CMK (cell line): ENCODE results near the gene FCHO1.
"Not testable (repeated sequence)": the region's sequence is repeated elsewhere in the genome, so short reads cannot be mapped to it uniquely, and the experiment has no call there.

Experiments used
- DNase-seq: peaks from one replicate; pipeline ENCODE4 v3.0.0-alpha.2; 2010; ENCODE audit warnings: low read depth

The FCHO1 gene

DNA sequence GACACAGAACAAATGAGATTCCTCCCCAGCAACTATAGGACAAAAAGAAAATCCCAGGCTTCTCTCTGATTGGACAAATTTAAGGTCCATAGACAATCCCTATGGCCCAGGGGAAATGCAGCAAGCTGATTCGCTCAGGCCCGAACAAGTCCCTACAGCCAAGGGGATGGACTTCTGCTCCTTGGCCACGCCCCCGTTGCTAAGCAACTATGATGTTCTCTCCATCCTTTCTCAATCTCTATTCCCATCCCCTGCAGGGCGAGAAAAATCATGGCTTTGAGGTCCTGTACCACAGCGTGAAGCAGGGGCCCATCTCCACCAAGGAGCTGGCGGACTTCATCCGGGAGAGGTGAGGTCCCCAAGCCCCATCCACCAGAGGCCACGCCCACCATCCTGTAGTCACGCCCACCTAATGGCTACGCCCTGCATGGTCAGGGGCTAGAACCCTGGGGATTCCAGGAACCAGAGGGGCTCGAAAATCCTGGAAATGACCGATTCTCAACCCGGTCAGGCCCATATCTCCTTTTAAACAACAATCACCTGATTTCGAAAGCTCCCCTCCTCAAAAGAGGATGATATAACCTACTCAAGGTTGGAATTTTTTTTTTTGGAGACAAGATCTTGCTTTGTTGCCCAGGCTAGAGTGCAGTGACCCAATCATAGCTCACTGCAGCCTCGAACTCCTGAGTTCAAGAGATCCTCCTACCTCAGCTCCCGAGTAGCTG lies 11.4 kb downstream of the FCHO1 start:
- no peak for DNase-seq

DNA sequence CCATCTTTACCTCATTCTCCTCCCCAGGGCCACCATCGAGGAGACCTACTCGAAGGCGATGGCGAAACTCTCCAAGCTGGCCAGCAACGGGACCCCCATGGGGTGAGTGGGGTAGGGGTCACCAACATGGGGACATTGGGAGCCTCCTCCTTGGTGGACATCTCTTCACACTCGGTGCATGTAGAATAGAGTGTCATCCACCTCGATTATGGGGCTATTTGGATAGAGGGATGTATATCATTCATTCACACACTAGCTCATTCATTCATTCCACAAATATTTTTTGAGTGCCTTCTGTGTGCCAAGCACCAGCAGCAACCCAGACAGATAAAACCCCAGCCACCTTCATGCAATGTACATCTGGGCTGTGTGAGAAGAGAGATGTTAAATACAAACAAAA lies 13.1 kb downstream of the FCHO1 start:
- no peak for DNase-seq

DNA sequence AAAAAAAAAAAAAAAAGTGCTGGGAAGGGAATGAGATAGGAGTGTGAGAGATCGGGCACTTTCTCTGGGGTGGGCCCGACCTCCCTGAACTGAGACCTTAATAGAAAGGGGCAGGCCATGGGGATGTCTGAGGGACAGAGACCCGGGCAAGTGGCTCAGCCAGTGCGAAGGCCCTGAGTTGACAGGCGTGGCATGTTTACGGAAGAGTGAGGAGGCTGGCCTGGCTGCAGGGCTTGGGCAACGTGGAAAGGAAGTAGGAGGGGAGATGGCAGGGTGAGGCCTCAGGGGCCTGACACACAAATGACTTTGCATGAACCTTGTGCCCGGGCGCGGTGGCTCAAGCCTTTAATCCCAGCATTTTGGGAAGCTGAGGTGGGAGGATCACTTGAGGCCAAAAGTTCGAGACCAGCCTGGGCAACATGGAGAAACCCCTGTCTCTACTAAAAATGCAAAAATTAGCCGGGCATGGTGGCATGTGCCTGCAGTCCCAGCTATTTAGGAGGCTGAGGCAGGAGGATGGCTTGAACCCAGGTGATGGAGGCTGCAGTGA lies 13.9 kb downstream of the FCHO1 start:
- no peak for DNase-seq

DNA sequence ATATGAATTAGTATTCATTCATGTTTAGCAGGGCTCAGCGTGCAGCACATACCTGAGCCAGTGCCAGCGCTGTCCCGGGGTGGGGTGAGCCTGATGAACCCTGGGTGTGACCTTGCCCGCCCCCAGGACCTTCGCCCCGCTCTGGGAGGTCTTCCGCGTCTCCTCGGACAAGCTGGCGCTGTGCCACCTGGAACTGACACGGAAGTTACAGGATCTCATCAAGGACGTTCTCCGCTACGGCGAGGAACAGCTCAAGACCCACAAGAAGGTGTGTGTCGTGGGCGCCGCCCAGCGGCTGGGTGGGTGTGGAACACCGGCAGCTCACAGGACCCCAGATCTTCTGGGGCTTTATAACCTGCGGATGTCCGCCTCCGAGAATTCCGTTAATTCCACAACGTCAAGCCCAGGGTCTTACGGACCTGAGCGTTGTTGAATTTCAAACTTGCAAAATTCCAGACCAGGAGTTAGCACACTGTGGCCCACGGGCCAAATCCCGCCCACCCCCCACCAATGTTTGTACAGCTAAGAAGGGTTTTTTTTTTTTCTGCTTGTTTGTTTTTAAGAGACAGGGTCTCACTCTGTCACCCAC lies 15.4 kb downstream of the FCHO1 start:
- DNase-seq: peak; percentile 63

DNA sequence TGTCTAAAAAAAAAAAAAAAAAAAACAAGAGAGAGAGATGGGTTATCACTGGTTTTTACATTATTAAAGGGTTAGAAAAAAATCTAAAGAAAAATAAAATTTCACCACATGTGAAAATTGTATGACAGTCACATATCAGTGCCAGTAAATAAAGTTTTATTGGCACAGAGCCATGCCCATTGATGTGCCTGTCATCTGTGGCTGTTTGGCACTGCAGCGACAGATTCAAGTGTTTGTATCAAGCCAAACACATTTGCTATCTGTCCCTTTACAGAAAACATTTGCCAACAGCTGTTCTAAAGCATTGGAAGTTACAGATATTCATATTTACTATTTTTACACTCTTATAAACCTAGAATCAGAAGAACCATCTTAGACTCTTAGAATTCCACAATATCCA lies 16.3 kb downstream of the FCHO1 start:
- DNase-seq: no peak

DNA sequence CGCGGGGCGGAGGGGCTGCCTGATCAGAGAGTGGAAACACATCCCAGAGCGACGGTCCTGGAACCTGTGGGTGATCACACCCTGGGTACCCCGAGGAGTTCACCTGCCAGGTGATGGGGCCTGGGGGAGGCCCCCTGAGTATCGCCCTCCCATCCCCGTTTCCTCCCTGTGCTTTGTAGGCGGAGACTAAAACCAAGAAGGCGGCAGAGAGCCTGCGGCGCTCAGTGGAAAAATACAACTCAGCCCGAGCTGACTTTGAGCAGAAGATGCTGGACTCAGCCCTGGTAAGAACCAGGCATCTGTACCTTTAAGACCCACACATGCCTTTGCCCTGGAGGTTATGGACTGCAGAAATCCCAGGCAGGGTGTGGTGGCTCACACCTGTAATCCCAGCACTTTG lies 19.3 kb downstream of the FCHO1 start:
- DNase-seq: no peak

DNA sequence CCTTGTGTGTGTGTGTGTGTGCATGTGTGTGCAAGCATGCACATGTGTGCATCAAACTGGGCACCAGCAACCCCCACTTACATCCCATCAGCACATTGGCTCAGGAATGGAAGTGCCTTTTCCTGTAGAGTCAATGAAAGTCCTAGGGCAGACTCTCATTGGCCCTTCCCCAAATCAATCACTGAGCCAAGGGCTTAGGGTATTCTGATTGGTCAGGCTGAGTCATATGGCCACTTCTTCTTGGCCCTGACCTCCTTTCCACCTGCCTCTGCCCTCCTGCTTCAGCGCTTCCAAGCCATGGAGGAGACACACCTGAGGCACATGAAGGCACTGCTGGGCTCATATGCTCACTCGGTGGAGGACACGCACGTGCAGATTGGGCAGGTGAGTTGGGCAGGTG lies 20.9 kb downstream of the FCHO1 start:
- DNase-seq: no peak

DNA sequence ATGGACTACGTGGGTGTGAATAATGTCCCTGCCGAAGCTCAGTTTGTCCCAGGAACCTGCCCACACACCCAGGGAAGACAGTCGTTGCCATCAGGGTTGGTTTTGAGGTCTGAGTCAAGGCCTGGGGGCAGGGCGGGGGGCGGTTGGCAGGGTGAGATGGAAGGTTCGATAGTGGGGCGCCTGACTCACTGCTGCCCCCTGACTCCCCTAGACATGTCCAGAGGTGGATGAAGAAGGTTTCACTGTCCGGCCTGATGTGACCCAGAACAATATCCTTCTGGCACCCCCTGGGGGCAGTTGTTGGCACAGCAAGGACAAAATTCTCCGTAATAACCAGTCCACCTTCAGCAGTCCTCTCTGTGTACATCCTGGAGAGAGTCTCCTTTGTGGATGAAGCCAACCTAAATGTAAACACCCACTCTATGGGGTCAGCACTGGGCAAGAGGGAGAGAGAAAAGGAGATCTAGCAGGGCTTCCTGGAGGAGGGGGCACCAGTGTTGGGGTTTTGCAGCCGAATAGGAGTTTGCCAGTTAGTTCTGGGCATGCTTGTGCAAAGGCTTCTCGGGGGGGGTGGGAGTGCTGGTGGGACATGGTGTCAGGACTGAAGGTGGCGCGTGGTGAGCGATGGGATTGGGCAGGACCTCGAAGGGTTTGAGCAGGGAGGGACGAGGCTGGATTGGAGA lies 24.1 kb downstream of the FCHO1 start:
- peak; percentile 67 for DNase-seq

DNA sequence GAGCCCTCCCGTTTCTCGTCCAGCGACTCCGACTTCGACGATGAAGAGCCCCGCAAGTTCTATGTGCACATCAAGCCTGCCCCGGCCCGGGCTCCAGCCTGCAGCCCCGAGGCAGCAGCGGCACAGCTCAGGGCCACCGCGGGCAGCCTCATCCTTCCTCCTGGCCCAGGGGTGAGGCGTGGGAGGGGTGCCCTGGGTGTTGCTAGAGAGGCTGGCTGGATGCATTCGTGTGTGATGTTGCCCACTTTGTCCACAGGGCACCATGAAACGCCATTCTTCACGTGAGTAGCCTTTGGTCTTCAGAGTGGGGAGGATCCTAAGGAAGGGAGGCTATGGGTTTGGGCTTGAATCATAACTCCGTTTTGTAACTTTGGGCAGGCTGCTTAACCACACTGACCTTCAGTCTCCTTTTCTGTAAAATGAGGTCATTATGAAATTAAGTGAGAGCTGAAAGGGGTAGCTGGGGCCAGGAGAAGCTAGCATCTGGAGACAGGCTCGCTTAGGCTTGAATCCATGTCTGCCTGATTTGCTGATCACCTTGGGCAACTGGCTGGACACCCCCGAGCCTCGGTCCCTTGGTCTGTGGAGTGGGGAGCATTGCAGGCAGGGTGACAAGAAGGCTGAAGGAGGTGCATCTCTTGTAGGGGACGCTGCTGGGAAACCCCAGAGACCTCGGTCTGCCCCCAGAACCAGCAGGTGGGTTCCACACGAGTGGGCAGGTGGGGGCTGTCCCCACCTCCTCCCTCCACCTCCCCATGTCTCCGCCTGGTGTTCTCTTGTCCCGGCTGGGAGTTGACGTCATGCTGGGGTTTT lies 24.9 kb downstream of the FCHO1 start:
- DNase-seq: no peak

DNA sequence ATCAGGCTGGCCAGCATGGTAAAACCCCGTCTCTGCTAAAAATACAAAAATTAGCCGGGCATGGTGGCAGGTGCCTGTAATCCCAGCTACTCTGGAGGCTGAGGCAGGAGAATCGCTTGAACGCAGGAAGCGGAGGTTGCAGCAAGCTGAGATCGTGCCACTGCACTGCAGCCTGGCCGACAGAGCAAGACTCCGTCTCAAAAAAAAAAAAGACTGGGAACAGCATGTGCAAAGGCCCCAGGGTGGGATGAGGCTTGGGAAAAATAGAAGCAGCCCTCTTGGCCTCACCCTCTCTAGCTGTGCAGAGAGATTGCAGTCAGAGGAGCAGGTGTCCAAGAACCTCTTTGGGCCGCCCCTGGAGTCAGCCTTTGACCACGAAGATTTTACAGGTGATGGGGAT lies 26.6 kb downstream of the FCHO1 start:
- DNase-seq: not testable (repeated sequence)

DNA sequence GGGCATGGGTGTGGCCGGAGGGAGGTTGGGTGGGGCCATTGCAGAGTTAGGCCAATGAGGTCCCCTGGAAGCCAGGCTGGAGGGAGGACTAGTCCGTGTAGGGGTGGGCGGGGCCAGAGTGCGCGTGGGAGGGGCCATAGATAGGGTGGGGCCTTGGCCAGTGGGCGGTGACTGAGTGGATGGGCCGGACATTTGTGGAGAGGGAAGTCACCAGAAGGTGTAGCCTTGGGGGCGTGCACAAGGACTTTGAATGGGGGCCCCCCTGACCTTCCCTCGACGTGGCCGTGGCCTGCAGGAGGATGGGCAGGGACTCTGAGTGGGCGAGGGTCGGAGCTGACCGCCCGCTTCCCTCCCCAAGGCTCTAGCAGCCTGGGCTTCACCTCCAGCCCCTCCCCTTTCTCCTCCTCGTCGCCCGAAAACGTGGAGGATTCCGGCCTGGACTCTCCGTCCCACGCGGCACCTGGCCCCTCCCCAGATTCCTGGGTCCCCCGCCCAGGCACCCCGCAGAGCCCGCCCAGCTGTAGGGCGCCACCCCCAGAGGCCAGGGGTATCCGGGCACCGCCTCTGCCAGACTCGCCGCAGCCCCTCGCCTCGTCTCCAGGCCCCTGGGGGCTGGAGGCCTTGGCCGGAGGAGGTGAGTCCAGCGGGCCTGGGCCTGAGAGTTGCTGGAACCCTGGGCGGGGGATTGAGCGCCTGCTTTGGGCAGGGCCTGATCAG lies 27.1 kb downstream of the FCHO1 start:
- peak; percentile 72 for DNase-seq

DNA sequence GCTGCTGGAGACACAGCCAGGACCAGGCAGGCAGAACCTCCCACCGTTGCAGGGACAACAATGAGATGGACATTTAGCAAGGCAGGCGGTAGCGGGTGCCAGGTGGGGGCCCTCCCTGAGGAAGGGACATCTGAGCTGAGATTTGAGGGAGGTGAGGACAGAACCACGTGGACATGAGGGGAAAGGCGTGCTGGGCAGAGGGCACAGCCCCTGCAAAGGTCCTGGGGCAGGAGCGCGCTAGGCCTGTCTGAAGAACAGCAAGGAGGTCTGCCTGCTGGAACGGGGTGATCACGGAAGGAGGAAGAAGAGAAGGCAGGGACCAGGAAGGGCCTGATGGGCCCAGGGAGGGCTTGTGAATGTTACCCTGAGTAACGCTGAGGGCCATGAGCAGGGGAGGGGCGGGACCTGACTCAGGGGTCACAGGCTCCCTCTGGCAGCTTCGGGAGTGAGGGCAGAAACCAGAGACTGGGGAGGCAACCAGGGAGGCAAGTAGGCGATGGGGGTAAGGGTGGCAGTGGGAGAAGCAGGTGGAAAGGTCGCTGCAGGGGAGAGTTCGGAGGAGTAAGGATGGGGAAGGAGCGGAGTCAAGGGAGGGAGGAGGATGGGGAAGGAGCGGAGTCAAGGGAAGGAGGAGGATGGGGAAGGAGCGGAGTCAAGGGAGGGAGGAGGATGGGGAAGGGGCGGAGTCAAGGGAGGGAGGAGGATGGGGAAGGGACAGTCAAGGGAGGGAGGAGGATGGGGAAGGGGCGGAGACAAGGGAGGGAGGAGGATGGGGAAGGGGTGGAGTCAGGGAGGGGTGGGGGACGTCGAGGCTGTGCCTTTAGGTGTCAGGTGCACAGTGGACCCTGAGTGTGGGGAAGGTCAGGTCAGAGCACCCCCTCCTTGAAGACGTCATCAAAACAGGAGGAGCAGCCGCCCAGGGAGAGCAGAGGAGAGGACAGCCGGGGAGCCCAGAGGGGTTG lies 28.0 kb downstream of the FCHO1 start:
- DNase-seq: peak; percentile 86

DNA sequence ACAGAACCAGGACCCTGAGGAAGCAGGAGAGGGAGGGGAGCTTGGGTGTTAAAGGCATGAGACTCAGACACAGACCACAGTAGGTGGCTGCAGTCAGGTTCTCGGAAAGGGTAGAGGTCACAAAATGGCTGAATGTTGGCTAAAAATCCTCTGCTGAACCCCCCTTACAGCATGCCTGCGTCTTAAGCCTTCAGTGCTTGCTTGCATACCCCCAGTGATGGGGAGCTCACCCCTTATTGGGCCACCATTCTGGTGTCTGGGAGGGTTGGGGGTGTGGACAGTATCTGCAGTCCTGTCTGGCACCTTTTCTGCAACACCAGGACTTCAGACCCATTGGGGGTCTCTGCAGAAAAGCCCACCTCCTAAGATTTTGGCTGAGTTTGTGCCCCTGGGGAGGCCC lies 29.5 kb downstream of the FCHO1 start:
- DNase-seq: no peak

DNA sequence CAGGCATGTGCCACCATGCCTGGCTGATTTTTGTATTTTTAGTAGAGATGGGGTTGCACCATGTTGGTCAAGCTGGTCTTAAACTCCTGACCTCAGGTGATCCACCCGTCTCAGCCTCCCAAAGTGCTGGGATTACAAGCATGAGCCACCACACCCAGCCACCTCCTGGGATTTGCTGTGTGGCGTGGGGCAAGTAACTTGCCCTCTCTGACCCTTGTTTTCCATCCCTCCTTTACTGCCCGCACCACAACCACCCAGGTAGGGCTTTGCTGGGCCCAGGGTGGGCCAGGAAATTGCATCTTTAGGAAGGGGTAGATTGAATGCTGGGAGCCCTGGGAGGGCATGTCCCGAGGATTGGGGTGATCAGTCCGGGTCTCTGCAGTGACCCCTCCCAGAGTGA lies 32.4 kb downstream of the FCHO1 start:
- DNase-seq: not testable (repeated sequence)

DNA sequence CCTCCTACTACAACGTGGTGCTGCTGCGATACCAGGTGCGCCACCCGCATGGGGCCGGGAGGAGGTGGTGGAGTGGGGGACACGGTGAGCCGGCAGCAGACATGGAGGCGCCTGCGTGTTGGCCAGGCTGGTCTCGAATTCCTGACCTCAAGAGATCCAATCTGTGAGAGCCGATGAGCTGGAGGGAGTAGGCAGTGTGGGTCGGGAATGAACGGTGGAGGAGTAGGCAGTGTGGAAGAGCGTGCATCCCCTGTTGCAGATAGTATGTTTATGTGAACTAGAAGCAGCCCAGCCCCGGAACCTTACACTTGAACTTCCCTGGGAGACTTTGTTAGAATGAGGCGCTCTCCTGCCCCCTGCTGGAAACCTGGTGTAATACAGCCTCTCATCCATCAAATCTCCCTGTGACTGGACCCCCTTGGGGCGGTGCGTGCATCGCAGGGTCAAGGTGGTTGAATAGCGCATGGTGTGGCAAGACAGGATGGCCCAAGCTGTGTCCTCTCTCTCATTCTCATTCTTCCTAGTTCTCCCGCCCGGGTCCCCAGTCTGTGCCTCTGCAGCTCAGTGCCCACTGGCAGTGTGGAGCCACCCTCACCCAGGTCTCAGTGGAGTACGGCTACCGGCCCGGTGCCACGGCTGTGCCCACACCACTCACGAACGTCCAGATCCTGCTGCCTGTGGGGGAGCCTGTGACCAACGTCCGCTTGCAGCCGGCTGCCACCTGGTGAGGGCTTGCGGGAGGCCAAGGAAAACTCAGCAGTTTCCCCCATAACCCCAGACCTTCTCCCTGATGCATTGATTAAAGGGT lies 33.1 kb downstream of the FCHO1 start:
- DNase-seq: no peak

DNA sequence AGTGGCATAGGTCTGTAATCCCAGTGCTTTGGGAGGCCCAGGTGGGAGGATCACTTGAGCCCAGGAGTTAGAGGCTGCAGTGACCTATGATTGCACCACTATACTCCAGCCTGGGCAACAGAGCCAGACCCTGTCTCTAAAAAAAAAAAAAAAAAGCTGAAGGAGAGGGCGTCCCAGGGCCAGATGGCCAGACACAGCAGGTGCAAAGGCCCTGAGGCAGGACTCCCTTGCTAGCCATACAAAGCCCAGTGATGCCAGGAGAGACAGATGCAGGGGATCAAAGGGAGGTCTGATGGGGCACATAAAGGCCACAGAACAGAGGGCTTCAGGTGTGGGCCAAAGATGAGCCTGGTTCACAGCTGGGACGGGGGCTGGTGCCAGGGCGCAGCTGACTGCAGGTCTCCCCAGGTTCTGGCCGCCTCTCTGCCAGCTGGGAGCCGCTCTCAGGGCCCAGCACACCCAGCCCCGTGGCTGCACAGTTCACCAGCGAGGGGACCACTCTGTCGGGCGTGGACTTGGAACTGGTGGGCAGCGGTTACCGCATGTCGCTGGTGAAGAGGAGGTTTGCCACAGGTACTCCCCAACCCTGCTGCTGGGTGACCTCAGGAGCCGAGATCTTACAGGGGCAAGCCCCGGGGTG lies 36.1 kb downstream of the FCHO1 start:
- no peak for DNase-seq

DNA sequence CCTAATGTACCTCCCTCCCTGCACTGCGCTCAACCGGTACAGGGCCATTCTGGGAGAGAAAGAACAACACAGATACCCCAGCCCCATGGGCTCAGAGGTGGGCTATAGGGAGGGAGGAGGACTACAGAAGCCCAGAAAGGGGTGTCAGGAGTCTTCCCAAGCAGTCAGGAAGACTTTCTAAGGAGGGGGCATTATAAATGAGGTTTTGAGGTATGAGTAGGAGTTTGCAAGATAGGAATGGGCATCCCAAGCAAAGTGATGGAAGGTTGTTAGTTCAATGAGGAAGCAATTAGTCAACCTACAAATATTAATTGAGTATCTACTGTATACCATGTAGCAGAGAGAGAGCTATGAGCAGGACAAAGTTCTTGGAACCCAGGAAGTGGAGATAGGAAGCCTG lies 37.4 kb downstream of the FCHO1 start:
- DNase-seq: no peak

DNA sequence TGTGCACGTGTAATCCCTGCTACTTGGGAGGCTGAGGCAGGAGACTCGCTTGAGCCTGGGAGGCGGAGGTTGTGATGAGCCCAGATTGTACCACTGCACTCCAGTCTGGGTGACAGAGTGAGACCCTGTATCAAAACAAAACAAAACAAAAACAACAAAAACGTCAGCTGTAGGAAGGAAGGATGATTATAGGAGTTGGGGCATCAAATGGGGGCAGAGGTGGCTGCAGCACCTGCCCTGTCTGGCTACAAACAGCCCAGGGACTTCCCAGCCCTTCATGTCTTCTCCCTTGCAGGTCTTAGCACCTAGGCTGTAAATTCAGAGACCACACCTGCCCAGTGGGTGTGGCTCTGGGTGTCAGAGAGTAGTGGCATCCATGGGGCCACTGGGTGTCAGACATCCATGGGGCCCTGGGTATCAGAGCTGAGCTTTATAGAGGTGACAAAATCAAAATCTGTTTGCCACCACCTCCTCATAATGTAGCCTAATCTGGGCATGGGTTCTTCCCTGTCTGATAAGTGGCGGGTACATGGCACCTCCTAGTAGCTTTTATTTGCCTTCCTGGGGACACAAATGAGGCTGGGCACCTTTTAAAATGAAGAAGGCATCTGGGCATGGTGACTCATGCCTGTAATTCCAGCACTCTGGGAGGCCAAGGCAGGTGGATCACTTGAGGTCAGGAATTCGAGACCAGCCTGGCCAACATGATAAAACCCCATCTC lies 38.9 kb downstream of the FCHO1 start:
- DNase-seq: no peak

DNA sequence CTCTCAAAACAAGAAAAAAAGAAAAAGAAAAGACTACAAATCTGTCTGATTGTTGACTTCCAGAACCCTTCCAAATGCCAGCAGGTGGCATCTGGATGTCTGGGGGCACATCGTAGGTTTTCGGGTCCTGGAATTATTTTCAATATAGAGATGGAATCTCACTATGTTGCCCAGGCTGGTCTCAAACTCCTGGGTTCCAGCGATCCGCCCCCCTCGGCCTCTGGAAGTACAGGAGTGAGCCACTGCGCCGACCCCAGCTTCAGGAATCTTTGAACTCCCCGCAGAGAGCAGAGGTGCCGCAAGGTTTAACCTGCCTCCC lies 43.1 kb downstream of the FCHO1 start:
- no peak for DNase-seq
